H1 (cell line): ENCODE data around the gene NXPH3. TPM values are rescaled to one million over a fixed set of nuclear protein-coding genes. Genes with fewer than 3 reads are reported as not detected.

Experiments used
- CTCF ChIA-PET: fragments of 300-600 bp; sonication (Branson Sonifier 250); formaldehyde crosslinking; loops from one replicate; lab custom pipeline; 2021; ENCODE audit not compliant: partially characterized antibody; lab: Charles Lee
- POLR2A ChIA-PET: fragments of 300-600 bp; sonication (Branson Sonifier 250); formaldehyde crosslinking; loops from one replicate; lab custom pipeline; 2021; ENCODE audit warnings: inconsistent platforms; ENCODE audit not compliant: partially characterized antibody; lab: Charles Lee
- DNase-seq, 2 experiments: peaks; one replicate each; pipeline versions ENCODE4 v3.0.0 to v3.0.0-alpha.2; 2010 to 2022; ENCODE audit warnings: low spot score in 2 of 2, low read depth in 1 of 2, mixed read lengths in 1 of 2
- FAIRE-seq: peaks from 2 replicates; lab custom pipeline; 2011; peaks lifted over from hg19 to GRCh38; lab: Jason Lieb, UNC
- H2AFZ ChIP-seq: 2 replicates; pipeline ENCODE4 v1.8.1; 2012; ENCODE audit warnings: low read length, inconsistent platforms
- H2AK5ac ChIP-seq: 2 replicates; pipeline ENCODE4 v1.6.1; 2013; ENCODE audit warnings: low read depth, low read length
- H2BK120ac ChIP-seq: replicated peaks from 2 replicates; pipeline ENCODE3; 2013; ENCODE audit warnings: low read depth, low read length, inconsistent platforms
- H2BK12ac ChIP-seq: 2 replicates; pipeline ENCODE4 v1.6.1; 2013; ENCODE audit warnings: low read depth, low read length
- H2BK15ac ChIP-seq: 2 replicates; pipeline ENCODE4 v1.6.1; 2013; ENCODE audit warnings: low read length
- H2BK20ac ChIP-seq: 2 replicates; pipeline ENCODE4 v1.6.1; 2013; ENCODE audit warnings: low read length
- H2BK5ac ChIP-seq: 2 replicates; pipeline ENCODE4 v1.6.1; 2013; ENCODE audit warnings: low read depth, low read length
- H3K14ac ChIP-seq: 2 replicates; pipeline ENCODE4 v1.6.1; 2013; ENCODE audit warnings: inconsistent platforms; ENCODE audit not compliant: insufficient read length
- H3K18ac ChIP-seq: 2 replicates; pipeline ENCODE4 v1.6.1; 2013; ENCODE audit warnings: low read length; ENCODE audit errors: extremely low read depth
- H3K23ac ChIP-seq: 2 replicates; pipeline ENCODE4 v1.6.1; 2013; ENCODE audit warnings: inconsistent platforms; ENCODE audit not compliant: insufficient read length
- H3K23me2 ChIP-seq: 2 replicates; pipeline ENCODE4 v1.6.1; 2013; ENCODE audit warnings: low read depth, low read length
- H3K27ac ChIP-seq: 2 replicates; pipeline ENCODE4 v1.6.1; 2011; ENCODE audit warnings: low read depth, low read length, inconsistent platforms
- H3K27me3 ChIP-seq, 4 experiments: replicated peaks in 1 of 4; 1 replicate in 1 of 4; 2 replicates in 3 of 4; pipeline versions ENCODE4 v1.6.1 to v1.8.1; 2011 to 2013; ENCODE audit warnings: low read length in 3 of 4, mild to moderate bottlenecking in 3 of 4, inconsistent platforms in 2 of 4, mixed read lengths in 2 of 4, moderate library complexity in 1 of 4; ENCODE audit not compliant: control insufficient read depth in 3 of 4, insufficient read depth in 3 of 4; ENCODE audit errors: extremely low read depth in 1 of 4
- H3K36me3 ChIP-seq, 4 experiments: 2 replicates each; pipeline versions ENCODE4 v1.6.1 to v1.8.1; 2011 to 2013; ENCODE audit warnings: mild to moderate bottlenecking in 4 of 4, low read length in 3 of 4, moderate library complexity in 2 of 4, control low read depth in 1 of 4, inconsistent platforms in 1 of 4; ENCODE audit not compliant: insufficient read depth in 4 of 4, control insufficient read depth in 2 of 4
- H3K4ac ChIP-seq: replicated peaks from 2 replicates; pipeline ENCODE3; 2013; ENCODE audit warnings: low read length, low read depth, mixed read lengths, inconsistent platforms; ENCODE audit not compliant: insufficient read length
- H3K4me1 ChIP-seq, 4 experiments: replicated peaks in 1 of 4; 1 replicate in 1 of 4; 2 replicates in 3 of 4; pipeline versions ENCODE4 v1.6.1 to v1.8.1; 2011 to 2013; ENCODE audit warnings: low read length in 3 of 4, inconsistent platforms in 2 of 4, mixed read lengths in 1 of 4; ENCODE audit not compliant: insufficient read depth in 4 of 4, control insufficient read depth in 3 of 4
- H3K4me2 ChIP-seq, 2 experiments: 2 replicates each; pipeline versions ENCODE4 v1.6.1 to v1.8.1; 2011 to 2013; ENCODE audit warnings: low read depth in 2 of 2, low read length in 2 of 2, control low read depth in 1 of 2, inconsistent platforms in 1 of 2, mild to moderate bottlenecking in 1 of 2; ENCODE audit not compliant: insufficient read depth in 1 of 2
- H3K4me3 ChIP-seq, 4 experiments: fragments of 200-600, 300-600 bp in 1 of 4; sonication (generic), shearing (Covaris generic), sonication (Bioruptor Twin) in 1 of 4; 2 replicates each; pipeline versions ENCODE4 v1.5.1 to v1.8.1; 2011 to 2016; ENCODE audit warnings: low read length in 4 of 4, low read depth in 3 of 4, control low read depth in 2 of 4, inconsistent platforms in 2 of 4, mild to moderate bottlenecking in 2 of 4, mixed read lengths in 1 of 4, moderate library complexity in 1 of 4; ENCODE audit not compliant: insufficient read depth in 2 of 4; ENCODE audit errors: extremely low read depth in 1 of 4
- H3K56ac ChIP-seq: replicated peaks from 2 replicates; pipeline ENCODE3; 2013; ENCODE audit warnings: low read depth, mild to moderate bottlenecking, mixed read lengths, low read length, inconsistent platforms; ENCODE audit not compliant: insufficient read length
- H3K79me1 ChIP-seq: 2 replicates; pipeline ENCODE4 v1.6.1; 2013; ENCODE audit warnings: low read depth, low read length, control low read depth
- H3K79me2 ChIP-seq, 2 experiments: 2 replicates each; pipeline versions ENCODE4 v1.6.1 to v1.8.1; 2012 to 2013; ENCODE audit warnings: low read length in 2 of 2, mild to moderate bottlenecking in 2 of 2, inconsistent platforms in 1 of 2; ENCODE audit not compliant: insufficient read depth in 2 of 2, control insufficient read depth in 1 of 2
- H3K9ac ChIP-seq, 4 experiments: replicated peaks in 1 of 4; 1 replicate in 1 of 4; 2 replicates in 3 of 4; pipeline versions ENCODE4 v1.6.1 to v1.8.1; 2011 to 2013; ENCODE audit warnings: low read depth in 3 of 4, low read length in 3 of 4, control low read depth in 2 of 4, mild to moderate bottlenecking in 2 of 4, moderate library complexity in 2 of 4, inconsistent platforms in 1 of 4; ENCODE audit errors: extremely low read depth in 1 of 4
- H3K9me3 ChIP-seq, 2 experiments: 2 replicates each; pipeline versions ENCODE4 v1.6.1 to v1.8.1; 2012 to 2013; ENCODE audit warnings: mild to moderate bottlenecking in 2 of 2, moderate library complexity in 2 of 2, control low read depth in 1 of 2, inconsistent platforms in 1 of 2, low read depth in 1 of 2, low read length in 1 of 2, mixed read lengths in 1 of 2; ENCODE audit not compliant: insufficient read depth in 2 of 2
- H4K20me1 ChIP-seq, 2 experiments: replicated peaks in 1 of 2; 2 replicates each; pipeline versions ENCODE3 to v1.8.1; 2011 to 2013; ENCODE audit warnings: inconsistent platforms in 2 of 2, low read length in 2 of 2, mild to moderate bottlenecking in 1 of 2; ENCODE audit not compliant: insufficient read depth in 2 of 2, control insufficient read depth in 1 of 2
- H4K5ac ChIP-seq: 2 replicates; pipeline ENCODE4 v1.6.1; 2013; ENCODE audit warnings: low read length, low read depth, mixed read lengths, inconsistent platforms; ENCODE audit not compliant: insufficient read length
- H4K8ac ChIP-seq: 2 replicates; pipeline ENCODE4 v1.8.0; 2013; ENCODE audit warnings: mild to moderate bottlenecking, moderate library complexity, low read length, inconsistent platforms; ENCODE audit not compliant: insufficient read depth; ENCODE audit errors: extremely low read depth
- H4K91ac ChIP-seq: replicated peaks from 2 replicates; pipeline ENCODE3; 2013; ENCODE audit warnings: low read length, mixed read lengths, inconsistent platforms; ENCODE audit not compliant: insufficient read length
- KDM4A ChIP-seq: IDR thresholded peaks from one replicate; pipeline ENCODE4 v1.7.1; 2012; ENCODE audit warnings: low read depth, mild to moderate bottlenecking, moderate library complexity, low read length, inconsistent platforms; ENCODE audit not compliant: severe bottlenecking
- POLR2A ChIP-seq, 2 experiments: IDR thresholded peaks; 1 replicate in 1 of 2; 2 replicates in 1 of 2; pipeline ENCODE4 v1.6.1; 2011; ENCODE audit warnings: low read depth in 2 of 2, low read length in 2 of 2, mild to moderate bottlenecking in 2 of 2; ENCODE audit errors: control extremely low read depth in 1 of 2
- SUZ12 ChIP-seq: fragments of 200-600 bp; sonication (generic); IDR thresholded peaks from 2 replicates; pipeline ENCODE4 v1.6.1; 2012; ENCODE audit warnings: mild to moderate bottlenecking, inconsistent platforms, low read length, moderate library complexity, mixed read lengths
- polyA plus RNA-seq, 7 experiments: library from polyadenylated mRNA; depleted of rRNA in 3 of 7; stranded (reverse) in 5 of 7; unstranded in 2 of 7; fragments of >200 nt in 5 of 7; fragments of 200-250 nt in 2 of 7; gene quantifications; 1 replicate in 5 of 7; 2 replicates in 1 of 7; 4 replicates in 1 of 7; pipeline versions ENCODE4 v1.2.1 to v1.2.3, GENCODE V29; 2011 to 2013; ENCODE audit warnings: missing spikeins in 2 of 7, mixed read lengths in 2 of 7
- total RNA-seq: library from RNA; stranded (reverse); fragmentation: NEBNext Ultra II Directional; extraction: Animal tissue kit (Norgen Biotek cat#: 25700); gene quantifications from 2 replicates; pipeline ENCODE4 v1.2.1, GENCODE V29; 2021

The NXPH3 gene
- total and polyA plus RNA-seq, 2 of the 8 experiments (the other 6 are each of a cell fraction or from before 2014, with no cell fraction given): 2.5 to 3.7 TPM

- Histone ChIP-seq H3K23ac (no peak overlapping the region), H4K8ac (no peak overlapping the region), H3K4me2 (no peak overlapping the region), H3K4me3 (no peak overlapping the region), H3K23me2 (no peaks in the 10 kb centered on the region), H4K20me1 (peaks cover 0 to 3% of the 10 kb centered on the region in 2 experiments), H3K27ac (no peak overlapping the region), H3K9ac (no peak overlapping the region), H2BK5ac (no peak overlapping the region), H3K79me2 (0 out of 4 replicates have a peak, but pooled peaks cover 0 to 13% of the 10 kb centered on the region in 2 experiments), H3K56ac (no peak overlapping the region), H3K4ac (no peak overlapping the region), H2BK120ac (no peak overlapping the region), H3K18ac (no peak overlapping the region), H2BK15ac (no peak overlapping the region), H3K27me3 (no peaks in the 10 kb centered on the region), H2BK20ac (no peak overlapping the region), H4K91ac (no peak overlapping the region), H2AFZ (no peak overlapping the region), H2AK5ac (no peak overlapping the region), H3K9me3 (no peaks in the 10 kb centered on the region), H4K5ac (no peak overlapping the region), H3K4me1 (peaks cover 0 to 5% (median 3%) of the 10 kb centered on the region in 4 experiments; a peak in 3 of 7 replicates), H3K14ac (no peak overlapping the region), H3K79me1 (no peaks in the 10 kb centered on the region; the same call in 1 of the 2 replicates), H2BK12ac (no peak overlapping the region), H3K36me3 (no peaks in the 10 kb centered on the region)
- CTCF ChIA-PET: no interaction called here
- no peak for DNase-seq
- POLR2A ChIA-PET: no interaction called here
- TF ChIP-seq POLR2A (IDR thresholded peaks at IDR 0.05; ENCODE audit: control extremely low read depth in 1 of 2, low read depth in 2 of 2, low read length in 2 of 2) (no peak), KDM4A (no peak), SUZ12 (no peak)
- FAIRE-seq: no peak
Observed at GRCh38 chr17:49629447-49629846, 53.8 kb downstream of the NXPH3 start.
